HG03064 (cell line): ENCODE measurements around the gene HNMT.

ENCODE experiments used
- ATAC-seq: cut with Tn5 transposase; IDR thresholded peaks from one replicate; pipeline ENCODE4 v1.9.1; 2021; ENCODE audit warnings: low read depth; ENCODE audit not compliant: unreplicated experiment

HNMT gene

GRCh38 chr2:138009622-138010021 is 45.3 kb downstream of the HNMT start:
- ATAC-seq, result no peak

DNA sequence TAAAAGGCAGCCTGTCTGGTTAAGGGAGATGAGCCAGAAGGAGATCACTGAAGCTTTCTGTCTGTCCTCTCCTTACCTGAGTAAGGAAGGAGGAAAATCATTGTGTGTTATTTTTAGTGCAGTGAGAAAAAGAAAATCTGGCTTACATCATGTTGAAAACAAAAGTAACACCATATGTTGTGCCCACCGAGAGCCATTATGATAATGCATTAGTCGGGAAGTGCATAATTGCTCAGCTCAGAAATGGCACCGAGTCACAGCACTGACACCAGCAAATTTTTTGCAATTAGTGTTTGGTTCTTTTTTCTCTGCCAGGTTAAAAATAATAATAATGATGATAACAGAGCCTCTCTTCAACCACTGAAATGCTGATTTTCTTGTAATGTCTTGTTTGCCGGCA is 46.6 kb downstream of the HNMT start:
- ATAC-seq, result no peak

GRCh38 chr2:138012082-138012481 is 47.8 kb downstream of the HNMT start:
- ATAC-seq, result no peak

GRCh38 chr2:138012968-138013367 is 48.7 kb downstream of the HNMT start:
- no peak for ATAC-seq

DNA sequence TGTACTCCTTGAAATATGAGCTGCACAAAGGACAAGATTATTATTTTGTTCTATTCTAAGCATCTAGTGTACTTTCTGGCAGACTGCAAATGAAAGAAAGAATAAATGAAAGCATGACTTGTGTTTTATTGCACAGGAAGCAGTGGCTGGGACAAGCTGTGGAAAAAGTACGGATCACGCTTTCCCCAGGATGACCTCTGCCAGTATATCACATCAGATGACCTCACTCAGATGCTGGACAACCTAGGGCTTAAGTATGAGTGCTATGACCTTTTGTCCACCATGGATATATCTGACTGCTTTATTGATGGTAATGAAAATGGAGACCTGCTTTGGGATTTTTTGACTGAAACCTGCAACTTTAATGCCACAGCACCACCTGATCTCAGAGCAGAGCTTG is 49.4 kb downstream of the HNMT start:
- no peak for ATAC-seq

DNA sequence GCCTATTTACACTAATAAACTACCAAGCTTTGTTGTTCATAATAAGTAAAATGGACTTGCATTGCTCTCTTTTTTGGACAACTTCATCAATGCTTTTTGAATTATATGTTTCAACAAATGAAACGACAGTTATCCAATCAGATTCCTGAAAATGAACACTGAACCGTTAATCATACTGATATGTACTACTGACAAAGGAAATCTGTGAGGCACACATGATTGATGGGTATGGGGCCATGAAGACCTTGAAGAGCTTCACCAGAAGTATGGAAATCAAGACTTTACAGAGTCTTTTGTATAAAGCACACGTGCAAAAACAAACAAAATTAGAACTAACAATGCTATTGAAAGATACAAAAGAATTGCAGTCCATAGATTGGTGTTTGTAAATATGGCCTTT is 51.2 kb downstream of the HNMT start:
- no peak for ATAC-seq

DNA sequence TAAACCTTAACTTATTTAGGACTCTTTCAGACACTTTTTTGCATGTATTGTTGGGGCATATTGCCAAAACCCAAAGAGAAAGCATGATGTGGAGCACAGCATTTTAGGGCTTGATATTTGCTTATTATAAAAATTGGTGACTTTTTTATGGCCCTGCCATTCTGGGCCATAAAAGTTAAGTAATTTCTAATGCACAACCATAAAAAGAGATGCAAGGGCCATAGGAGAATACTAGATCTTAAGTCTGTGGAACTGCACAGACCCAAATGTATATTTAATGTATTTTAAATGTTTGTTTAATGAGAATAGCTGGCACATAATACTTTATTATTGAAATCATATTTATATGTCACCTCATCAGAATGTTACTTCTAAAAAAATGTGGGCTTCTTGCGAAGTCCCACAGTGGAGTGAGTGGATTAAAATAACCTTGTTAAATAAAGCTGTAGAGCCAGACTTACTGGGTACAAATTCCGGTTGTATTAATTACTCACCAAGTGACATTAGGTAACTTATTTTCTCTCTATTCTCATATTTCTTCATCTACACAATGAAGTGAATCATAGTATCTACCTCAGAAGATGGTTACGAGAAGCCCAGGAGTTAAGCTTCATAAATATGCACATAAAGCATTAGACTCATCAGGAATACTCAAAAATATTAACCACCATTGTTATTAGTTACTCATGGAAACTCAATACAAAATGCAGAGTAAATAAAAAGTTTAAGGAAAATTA is 52.2 kb downstream of the HNMT start:
- no peak for ATAC-seq

- ATAC-seq, result no peak
Observed at GRCh38 chr2:138017824-138018223, 53.6 kb downstream of the HNMT start.

GRCh38 chr2:138018866-138019688 is 54.8 kb downstream of the HNMT start:
- ATAC-seq, result no peak

DNA sequence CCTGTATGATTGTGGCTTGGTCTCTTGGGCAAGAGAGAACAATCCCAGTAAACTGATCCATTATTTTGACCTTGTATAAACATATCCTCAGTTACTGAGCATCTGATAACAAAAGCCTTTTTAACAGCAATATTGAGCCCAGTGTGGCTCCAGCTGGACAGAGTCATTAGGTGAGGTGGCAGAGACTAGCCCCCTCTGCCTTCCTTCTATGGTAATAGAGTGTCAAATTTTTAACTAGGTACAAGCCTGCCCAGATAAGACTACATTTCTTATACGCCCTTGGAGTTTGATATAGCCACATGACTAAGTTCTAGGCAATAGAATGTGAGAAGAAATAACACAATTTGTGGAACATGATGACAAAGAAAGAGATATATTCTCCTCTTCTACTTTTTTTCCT is 56.2 kb downstream of the HNMT start:
- ATAC-seq, result no peak

GRCh38 chr2:138021154-138021553 is 56.9 kb downstream of the HNMT start:
- no peak for ATAC-seq

DNA sequence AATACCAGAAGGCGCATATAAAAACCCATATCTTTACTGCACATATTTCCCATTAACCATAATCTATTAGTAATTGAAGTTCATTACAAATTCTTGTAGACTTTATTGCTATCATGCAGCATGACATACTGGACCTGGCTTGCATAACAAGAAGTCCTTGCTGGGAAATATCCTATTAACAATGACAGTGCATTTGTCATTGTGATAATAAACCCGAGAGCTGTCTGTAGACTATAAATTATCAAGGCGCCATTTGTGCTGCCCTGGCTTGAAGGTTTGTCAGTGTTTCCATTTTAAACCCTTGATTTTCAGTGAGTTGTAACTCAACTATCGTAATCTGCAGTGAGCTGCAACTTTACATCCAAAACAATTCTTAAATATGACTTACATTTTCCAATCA is 59.0 kb downstream of the HNMT start:
- no peak for ATAC-seq

- no peak for ATAC-seq
Observed at GRCh38 chr2:138023976-138024375, 59.7 kb downstream of the HNMT start.

DNA sequence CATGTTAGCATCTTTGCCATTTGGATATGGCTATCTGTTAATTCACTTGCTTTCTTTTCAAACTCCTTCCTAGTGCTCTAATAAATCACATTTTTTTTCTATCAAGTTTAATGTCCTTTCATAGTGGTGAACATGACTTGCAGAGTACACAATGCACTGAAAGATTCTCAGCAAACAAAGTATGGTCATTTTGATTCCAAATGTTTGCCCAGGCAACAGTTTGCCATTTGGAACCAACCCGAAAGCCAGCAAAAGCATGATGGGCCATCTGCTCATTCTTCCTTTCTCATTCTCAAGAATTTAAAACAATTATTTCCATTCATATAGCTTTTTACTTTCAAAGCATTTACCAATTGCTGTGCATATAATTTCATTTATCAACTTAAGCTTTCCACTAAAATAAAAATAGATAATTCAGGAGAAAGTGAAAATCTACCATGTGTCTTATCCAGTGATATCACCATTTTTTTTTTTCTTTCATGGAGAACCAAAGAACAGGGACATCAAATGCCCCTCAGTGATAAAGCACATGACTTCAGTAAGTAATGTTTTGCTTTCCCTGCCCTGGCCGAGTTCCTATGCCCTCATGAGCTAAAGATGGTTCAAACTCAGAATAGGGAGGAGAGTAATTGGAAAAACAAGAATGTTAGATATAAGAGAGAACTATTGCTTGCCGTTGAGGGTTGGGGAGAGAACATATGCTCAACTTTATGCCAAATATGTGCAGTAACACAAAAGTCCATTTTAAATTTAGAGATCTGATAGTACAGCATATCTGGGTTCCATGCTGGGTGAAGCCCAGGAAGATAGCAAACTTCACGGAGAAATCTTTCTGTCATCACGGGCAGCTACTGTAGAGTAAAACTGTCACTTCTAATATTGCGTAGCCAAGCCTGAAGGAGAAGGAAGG is 62.1 kb downstream of the HNMT start:
- no peak for ATAC-seq

DNA sequence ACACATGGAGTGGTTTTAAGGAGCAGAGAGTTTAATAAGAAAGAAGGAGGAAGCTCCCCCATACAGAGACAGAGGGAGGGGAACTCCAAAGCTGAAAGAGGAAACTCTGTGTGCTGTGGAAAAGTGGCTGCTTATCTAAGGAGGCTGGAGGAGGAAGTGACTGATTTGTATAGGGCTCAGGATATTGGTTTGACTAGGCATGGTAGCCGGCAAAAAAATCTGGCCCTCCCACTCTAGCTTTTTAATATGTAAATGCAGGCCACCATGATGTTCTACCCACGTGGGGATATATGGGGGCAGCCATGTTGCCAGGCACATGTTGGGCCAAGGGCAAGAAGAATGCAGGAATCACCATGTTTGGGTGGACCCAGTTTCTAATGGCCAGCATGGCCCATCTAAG is 64.3 kb downstream of the HNMT start:
- no peak for ATAC-seq

DNA sequence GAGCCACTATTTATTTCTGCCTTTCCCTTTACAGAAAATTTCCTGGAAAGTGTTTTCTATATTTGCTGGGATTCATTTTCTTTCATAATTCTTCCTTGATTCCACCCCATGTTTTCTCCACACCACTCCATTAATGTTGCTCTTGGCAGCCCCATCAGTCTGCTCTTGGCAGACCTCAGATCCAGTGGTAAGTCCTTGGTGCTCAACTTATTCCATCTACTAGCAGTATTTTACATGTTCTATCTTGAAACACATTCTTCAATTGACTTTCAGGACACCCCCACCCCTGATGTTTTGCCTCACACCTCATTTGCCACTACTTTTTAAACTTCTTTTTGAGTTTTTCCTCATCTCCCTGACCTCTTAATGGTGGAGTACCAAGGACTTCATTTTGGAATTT is 65.0 kb downstream of the HNMT start:
- no peak for ATAC-seq

- peak; percentile 73 for ATAC-seq
Observed at GRCh38 chr2:138030459-138030858, 66.2 kb downstream of the HNMT start.

- no peak for ATAC-seq
Observed at GRCh38 chr2:138032334-138032733, 68.1 kb downstream of the HNMT start.

GRCh38 chr2:138034536-138034935 is 70.3 kb downstream of the HNMT start:
- no peak for ATAC-seq

DNA sequence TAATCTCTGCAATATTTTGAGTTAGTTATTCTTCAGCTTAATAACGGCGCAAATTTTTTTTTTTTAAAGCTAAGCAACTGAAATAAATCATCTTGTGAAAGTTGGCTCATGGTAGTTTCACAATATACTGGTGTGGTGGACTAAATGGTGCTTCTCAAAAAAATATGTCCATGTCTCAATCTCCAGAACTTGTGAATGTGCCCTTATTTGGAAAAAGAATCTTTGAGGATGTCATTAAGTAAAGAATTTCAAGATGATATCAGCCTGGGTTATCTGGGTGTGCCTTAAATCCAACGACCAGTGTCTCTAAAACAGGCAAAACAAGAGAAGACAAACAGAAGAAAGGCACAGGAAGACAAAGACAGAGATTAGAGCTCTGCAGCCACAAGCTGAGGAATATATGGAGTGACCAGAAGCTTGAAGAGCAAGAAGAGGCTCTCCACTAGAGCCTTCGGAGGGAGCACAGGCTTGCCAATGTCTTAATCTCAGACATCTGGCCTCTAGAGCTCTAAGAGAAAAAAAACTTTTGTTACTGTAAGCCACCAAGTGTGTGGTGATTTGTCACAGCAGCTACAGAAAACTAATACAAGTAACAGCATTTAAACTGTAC is 71.4 kb downstream of the HNMT start:
- ATAC-seq, result no peak

DNA sequence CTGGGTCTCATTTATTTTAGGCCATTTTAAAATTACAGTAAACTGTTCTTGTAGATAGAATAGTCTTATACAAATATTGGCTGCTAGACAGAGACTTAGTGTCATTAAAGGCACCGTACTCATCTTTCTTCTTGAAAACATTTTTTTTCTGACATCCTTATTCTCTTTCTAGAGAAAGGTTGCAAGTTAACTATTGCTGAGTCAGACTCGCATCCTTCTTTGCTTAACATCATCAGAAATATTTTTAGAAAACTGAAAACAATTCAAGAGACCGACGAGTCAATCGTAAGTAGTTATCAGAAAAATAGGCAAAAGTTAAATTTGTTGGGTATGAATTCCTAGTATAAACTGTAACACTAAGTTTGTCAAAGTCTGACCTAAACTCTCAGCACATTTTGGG is 72.2 kb downstream of the HNMT start:
- no peak for ATAC-seq
